Measurements from ENCODE around the gene BBC3.

Gene BBC3

GRCh38 chr19:47230054-47230920 is 712 bp downstream of the BBC3 start:
- peak; percentile 38 for DNase-seq (ENCODE audit: low spot score)

GRCh38 chr19:47229676-47230053 is 1.3 kb downstream of the BBC3 start:
- DNase-seq (ENCODE audit: low spot score): no peak

- no peak for DNase-seq (ENCODE audit: low spot score)
Observed at GRCh38 chr19:47228937-47229675, 1.9 kb downstream of the BBC3 start.

- peak; percentile 56 for DNase-seq (ENCODE audit: low spot score)
Observed at GRCh38 chr19:47228168-47228936, 2.6 kb downstream of the BBC3 start.

GRCh38 chr19:47227352-47228167 is 3.4 kb downstream of the BBC3 start:
- DNase-seq (ENCODE audit: low spot score): peak; percentile 80

- peak; percentile 83 for DNase-seq (ENCODE audit: low spot score)
Observed at GRCh38 chr19:47226426-47227351, 4.3 kb downstream of the BBC3 start.

- peak; percentile 87 for DNase-seq (ENCODE audit: low spot score)
Observed at GRCh38 chr19:47225746-47226425, 5.1 kb downstream of the BBC3 start.

GRCh38 chr19:47221890-47222289 is 9.1 kb downstream of the BBC3 start:
- no peak for DNase-seq (ENCODE audit: low spot score)

- no peak for DNase-seq (ENCODE audit: low spot score)
Observed at GRCh38 chr19:47221080-47221841, 9.7 kb downstream of the BBC3 start.

- DNase-seq (ENCODE audit: low spot score): peak; percentile 67
Observed at GRCh38 chr19:47215581-47215980, 15.4 kb downstream of the BBC3 start.

GRCh38 chr19:47210689-47211316 is 20.2 kb downstream of the BBC3 start:
- peak; percentile 81 for DNase-seq (ENCODE audit: low spot score)

- no peak for DNase-seq (ENCODE audit: low spot score)
Observed at GRCh38 chr19:47210180-47210490, 20.9 kb downstream of the BBC3 start.

GRCh38 chr19:47209319-47210179 is 21.4 kb downstream of the BBC3 start:
- no peak for DNase-seq (ENCODE audit: low spot score)

GRCh38 chr19:47203254-47203653 is 27.7 kb downstream of the BBC3 start:
- DNase-seq (ENCODE audit: low spot score): no peak

- DNase-seq (ENCODE audit: low spot score): no peak
Observed at GRCh38 chr19:47200530-47200929, 30.5 kb downstream of the BBC3 start.

GRCh38 chr19:47197141-47197540 is 33.9 kb downstream of the BBC3 start:
- DNase-seq (ENCODE audit: low spot score): no peak

GRCh38 chr19:47195434-47195833 is 35.6 kb downstream of the BBC3 start:
- no peak for DNase-seq (ENCODE audit: low spot score)

GRCh38 chr19:47190167-47190727 is 40.8 kb downstream of the BBC3 start:
- DNase-seq (ENCODE audit: low spot score): peak; percentile 82

All from LoVo (cell line).